IPS DF 6.9 (cell line): ENCODE measurements around the gene SPAG9.

Source experiments
- DNase-seq: peaks from one replicate; pipeline ENCODE4 v3.0.0-alpha.2; 2013; ENCODE audit warnings: low read depth, low spot score
- H3K27ac ChIP-seq: one replicate; pipeline ENCODE4 v1.5.1; 2013; ENCODE audit warnings: low read length, control low read depth
- H3K27me3 ChIP-seq: 2 replicates; pipeline ENCODE4 v1.6.1; 2013; ENCODE audit warnings: mild to moderate bottlenecking, low read length; ENCODE audit not compliant: control insufficient read depth, insufficient read depth
- H3K36me3 ChIP-seq: 2 replicates; pipeline ENCODE4 v1.6.1; 2013; ENCODE audit warnings: low read length; ENCODE audit not compliant: control insufficient read depth, insufficient read depth
- H3K4me1 ChIP-seq: 2 replicates; pipeline ENCODE4 v1.6.1; 2013; ENCODE audit warnings: low read length; ENCODE audit not compliant: control insufficient read depth, insufficient read depth
- H3K4me3 ChIP-seq: 2 replicates; pipeline ENCODE4 v1.5.1; 2013; ENCODE audit warnings: mild to moderate bottlenecking, low read length
- H3K9me3 ChIP-seq: 2 replicates; pipeline ENCODE4 v1.6.1; 2013; ENCODE audit warnings: low read length, inconsistent platforms; ENCODE audit not compliant: control insufficient read depth, insufficient read depth
- WGBS: extraction: QIAGEN DNeasy Blood & Tissue Kit; methylation state at CpG from one replicate; pipeline ENCODE4 v1.1.7; 2013; ENCODE audit warnings: mixed read lengths, missing lambda C conversion rate; ENCODE audit not compliant: insufficient read length, insufficient coverage; 5-methylcytosine and 5-hydroxymethylcytosine counted together

SPAG9 gene

GRCh38 chr17:50953518-50953830, 167.2 kb downstream of the SPAG9 start:
- H3K4me1 ChIP-seq = peaks cover 11% of the 10 kb centered on the region
- no peaks in the 10 kb centered on the region for H3K27me3 ChIP-seq
- H3K27ac ChIP-seq = no peak overlapping the region
- H3K36me3 ChIP-seq = no peaks in the 10 kb centered on the region
- H3K4me3 ChIP-seq = no peak overlapping the region
- no peaks in the 10 kb centered on the region for H3K9me3 ChIP-seq
- WGBS = no CpG with 5 or more reads among the region's 5 CpGs
- DNase-seq = no peak

GRCh38 chr17:50952889-50953288, 167.8 kb downstream of the SPAG9 start:
- DNase-seq = no peak
- Histone ChIP-seq H3K27ac (no peak overlapping the region), H3K27me3 (no peaks in the 10 kb centered on the region), H3K36me3 (no peaks in the 10 kb centered on the region), H3K4me3 (no peak overlapping the region), H3K4me1 (peaks cover 11% of the 10 kb centered on the region), H3K9me3 (no peaks in the 10 kb centered on the region)
- no CpG with 5 or more reads among the region's 6 CpGs for WGBS

- DNase-seq = no peak
- WGBS = no CpG with 5 or more reads among the region's 5 CpGs
- H3K4me1 ChIP-seq = peaks cover 11% of the 10 kb centered on the region
- no peaks in the 10 kb centered on the region for H3K9me3 ChIP-seq
- H3K36me3 ChIP-seq = no peaks in the 10 kb centered on the region
- no peaks in the 10 kb centered on the region for H3K27me3 ChIP-seq
- no peak overlapping the region for H3K4me3 ChIP-seq
- no peak overlapping the region for H3K27ac ChIP-seq
These were observed 168.7 kb downstream of the SPAG9 start for GRCh38 chr17:50952013-50952412.

- H3K4me3 ChIP-seq = no peak overlapping the region
- no peak overlapping the region for H3K27ac ChIP-seq
- no peaks in the 10 kb centered on the region for H3K9me3 ChIP-seq
- H3K4me1 ChIP-seq = peaks cover 11% of the 10 kb centered on the region
- no peaks in the 10 kb centered on the region for H3K27me3 ChIP-seq
- whole genome bisulfite sequencing = no CpG with 5 or more reads among the region's 26 CpGs
- no peak for DNase-seq
- no peaks in the 10 kb centered on the region for H3K36me3 ChIP-seq
These were observed 170.4 kb downstream of the SPAG9 start for GRCh38 chr17:50949989-50950877.

GRCh38 chr17:50949128-50949988, 171.3 kb downstream of the SPAG9 start:
- Histone ChIP-seq H3K4me3 (no peak overlapping the region), H3K9me3 (no peaks in the 10 kb centered on the region), H3K27ac (no peak overlapping the region), H3K4me1 (peaks cover 13% of the 10 kb centered on the region), H3K27me3 (no peaks in the 10 kb centered on the region), H3K36me3 (no peaks in the 10 kb centered on the region; the same call in 1 of the 2 replicates)
- WGBS = no CpG with 5 or more reads among the region's 21 CpGs
- no peak for DNase-seq

GRCh38 chr17:50948711-50949110, 172.0 kb downstream of the SPAG9 start:
- WGBS = no CpG with 5 or more reads among the region's 13 CpGs
- Histone ChIP-seq H3K27me3 (no peaks in the 10 kb centered on the region; the same call in 1 of the 2 replicates), H3K4me1 (peaks cover 17% of the 10 kb centered on the region), H3K9me3 (no peaks in the 10 kb centered on the region), H3K36me3 (no peaks in the 10 kb centered on the region; the same call in 1 of the 2 replicates), H3K4me3 (no peak overlapping the region), H3K27ac (no peak overlapping the region)
- no peak for DNase-seq

- no peak for DNase-seq
- no peaks in the 10 kb centered on the region; the same call in 1 of the 2 replicates for H3K27me3 ChIP-seq
- no CpG with 5 or more reads among the region's 15 CpGs for WGBS
- peaks cover 17% of the 10 kb centered on the region for H3K4me1 ChIP-seq
- H3K4me3 ChIP-seq = no peak overlapping the region
- no peak overlapping the region for H3K27ac ChIP-seq
- H3K9me3 ChIP-seq = no peaks in the 10 kb centered on the region
- no peaks in the 10 kb centered on the region; the same call in 1 of the 2 replicates for H3K36me3 ChIP-seq
These were observed 172.7 kb downstream of the SPAG9 start for GRCh38 chr17:50947782-50948543.

GRCh38 chr17:50946891-50947781, 173.5 kb downstream of the SPAG9 start:
- Histone ChIP-seq H3K4me1 (peaks cover 17% of the 10 kb centered on the region), H3K27ac (no peak overlapping the region)
- DNase-seq = no peak

GRCh38 chr17:50946223-50946890, 174.3 kb downstream of the SPAG9 start:
- Histone ChIP-seq H3K9me3 (no peaks in the 10 kb centered on the region), H3K27ac (no peak overlapping the region), H3K4me3 (no peak overlapping the region), H3K27me3 (no peaks in the 10 kb centered on the region; the same call in 1 of the 2 replicates), H3K36me3 (no peaks in the 10 kb centered on the region; the same call in 1 of the 2 replicates), H3K4me1 (peaks cover 17% of the 10 kb centered on the region)
- WGBS = no CpG with 5 or more reads among the region's 12 CpGs
- DNase-seq = no peak

More at GRCh38 chr17:50946891-50947781, 173.5 kb downstream of the SPAG9 start:
- no CpG with 5 or more reads among the region's 19 CpGs for WGBS
- Histone ChIP-seq H3K36me3 (no peaks in the 10 kb centered on the region; the same call in 1 of the 2 replicates), H3K27me3 (no peaks in the 10 kb centered on the region; the same call in 1 of the 2 replicates), H3K9me3 (no peaks in the 10 kb centered on the region), H3K4me3 (no peak overlapping the region)
